K562 (cell line): ENCODE data around the gene NPR3.

Experiments
- TOE1 ChIP-seq, 2 experiments: fragments of 450-650 bp in 1 of 2; sonication (generic) in 1 of 2; formaldehyde crosslinking in 1 of 2; IDR thresholded peaks; 2 replicates each; pipeline versions ENCODE4 v1.7.1 to v1.8.0; 2016 to 2022; ENCODE audit warnings: borderline replicate concordance in 2 of 2, mild to moderate bottlenecking in 2 of 2, antibody characterized with exemption in 1 of 2, inconsistent platforms in 1 of 2, low read depth in 1 of 2, missing genetic modification reagents in 1 of 2, moderate library complexity in 1 of 2
- TF ChIP-seq, protein P1 (sequence below), 2 experiments: fragments of 450-650 bp; IDR thresholded peaks; 2 replicates each; pipeline ENCODE4 v1.6.1; 2016

DNA sequence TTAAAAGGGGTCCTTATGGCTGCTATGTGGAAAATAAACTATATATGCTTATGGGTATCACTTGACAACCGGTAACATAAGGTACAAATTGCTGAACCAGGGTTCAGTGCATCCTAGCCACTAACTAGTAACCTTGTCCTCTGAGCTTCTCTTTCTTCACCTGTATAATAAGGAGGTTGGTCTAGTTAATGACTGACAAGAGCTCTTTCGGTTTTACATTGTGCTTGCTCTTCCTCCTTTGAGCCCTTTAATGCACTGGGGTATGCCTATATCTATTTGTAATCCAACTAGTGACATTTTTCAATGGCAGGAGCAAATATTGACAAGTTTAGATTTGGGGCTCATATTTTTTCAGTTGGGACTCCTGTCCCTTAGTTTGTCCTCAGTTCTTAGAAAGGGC is 66.1 kb downstream of the NPR3 start:
- TF ChIP-seq TOE1 (IDR thresholded peaks at IDR 0.05; ENCODE audit: borderline replicate concordance) (no peak), TOE1 (CRISPR knock-in tag; IDR thresholded peaks at IDR 0.05; ENCODE audit: borderline replicate concordance, low read depth) (no peak)
- TF ChIP-seq, protein P1, sequence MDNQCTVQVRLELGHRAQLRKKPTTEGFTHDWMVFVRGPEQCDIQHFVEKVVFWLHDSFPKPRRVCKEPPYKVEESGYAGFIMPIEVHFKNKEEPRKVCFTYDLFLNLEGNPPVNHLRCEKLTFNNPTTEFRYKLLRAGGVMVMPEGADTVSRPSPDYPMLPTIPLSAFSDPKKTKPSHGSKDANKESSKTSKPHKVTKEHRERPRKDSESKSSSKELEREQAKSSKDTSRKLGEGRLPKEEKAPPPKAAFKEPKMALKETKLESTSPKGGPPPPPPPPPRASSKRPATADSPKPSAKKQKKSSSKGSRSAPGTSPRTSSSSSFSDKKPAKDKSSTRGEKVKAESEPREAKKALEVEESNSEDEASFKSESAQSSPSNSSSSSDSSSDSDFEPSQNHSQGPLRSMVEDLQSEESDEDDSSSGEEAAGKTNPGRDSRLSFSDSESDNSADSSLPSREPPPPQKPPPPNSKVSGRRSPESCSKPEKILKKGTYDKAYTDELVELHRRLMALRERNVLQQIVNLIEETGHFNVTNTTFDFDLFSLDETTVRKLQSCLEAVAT (IDR thresholded peaks at IDR 0.05), result no peak
